ENCODE measurements around the gene HMGCS2. TPM values are rescaled to one million over a fixed set of nuclear protein-coding genes. Genes with fewer than 3 reads are reported as not detected.
"Not testable (repeated sequence)": the region's sequence is repeated elsewhere in the genome, so short reads cannot be mapped to it uniquely, and the experiment has no call there.

The HMGCS2 gene
- total RNA-seq, 1 experiment from 2014 or later = not detected

- DNase-seq (ENCODE audit: low read depth) = no peak
These were observed 21.9 kb upstream of the HMGCS2 start for GRCh38 chr1:119790451-119791198.

DNA sequence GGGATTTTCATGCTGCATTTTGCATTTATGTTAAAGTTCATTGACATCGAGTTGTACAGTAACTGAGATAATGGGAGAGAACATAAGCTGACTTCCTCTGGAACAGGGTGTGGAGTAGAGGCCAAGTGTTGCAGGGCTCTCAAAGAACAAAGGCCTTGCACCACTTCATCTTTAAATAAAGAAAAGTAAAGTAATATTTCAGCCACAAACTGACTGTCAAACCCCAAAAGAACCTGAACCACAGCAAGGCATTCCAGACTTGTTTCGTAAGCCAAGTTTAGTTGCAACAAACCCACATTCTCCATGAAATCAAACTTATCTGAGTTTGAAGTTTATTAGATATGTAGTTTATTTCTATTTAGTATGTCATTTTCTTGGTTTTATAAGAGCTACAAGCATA lies 19.1 kb upstream of the HMGCS2 start:
- DNase-seq (ENCODE audit: low read depth) = no peak

GRCh38 chr1:119786473-119787050 lies 17.9 kb upstream of the HMGCS2 start:
- DNase-seq (ENCODE audit: low read depth) = not testable (repeated sequence)

DNA sequence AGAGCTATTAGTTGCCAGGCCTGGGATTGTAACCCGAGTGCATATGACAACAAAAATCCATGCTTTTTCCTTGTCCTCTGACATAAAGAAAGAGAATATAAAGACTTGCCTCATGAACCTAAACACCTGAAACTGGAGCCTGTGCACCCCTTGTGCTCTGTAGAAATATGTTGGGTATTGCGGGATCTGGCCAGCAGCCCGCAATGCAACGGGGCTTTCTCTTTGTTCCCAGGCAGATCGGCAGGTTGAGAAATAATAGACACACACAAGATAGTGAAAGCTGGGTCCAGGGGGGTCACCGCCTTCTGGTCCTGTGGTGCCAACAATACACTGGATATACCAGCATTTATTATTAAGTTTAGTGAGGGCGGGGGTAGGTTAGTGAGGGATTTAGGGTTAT lies 17.3 kb upstream of the HMGCS2 start:
- DNase-seq (ENCODE audit: low read depth) = not testable (repeated sequence)

DNA sequence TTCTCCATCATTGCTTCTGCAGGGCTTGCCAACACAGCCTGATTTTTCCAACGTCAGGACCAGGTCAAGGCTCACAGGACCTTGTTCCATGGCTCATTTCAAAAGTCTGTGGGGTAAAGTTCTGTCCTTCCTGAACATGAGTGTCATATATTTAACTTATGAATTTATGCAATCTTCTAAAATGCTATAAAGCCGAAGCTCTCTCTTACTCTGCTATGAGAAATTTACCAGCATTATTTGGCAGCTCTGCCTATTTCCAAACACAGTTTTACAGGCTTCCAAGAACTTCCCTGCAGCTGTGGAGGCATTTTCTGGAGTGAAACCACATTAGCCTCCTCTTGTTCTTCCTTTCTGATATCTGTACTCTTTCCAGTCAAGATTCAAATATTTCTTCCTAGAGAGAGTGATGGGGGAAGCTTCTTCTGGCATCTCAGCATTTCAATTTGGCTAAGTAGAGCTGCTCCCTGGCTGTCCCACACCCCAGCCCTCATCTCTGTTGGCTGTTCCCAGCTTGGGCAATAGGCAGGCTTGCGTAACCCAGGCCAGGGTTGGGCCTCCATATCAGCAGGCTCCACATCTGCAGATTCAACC lies 15.6 kb upstream of the HMGCS2 start:
- no peak for DNase-seq (ENCODE audit: low read depth)

DNA sequence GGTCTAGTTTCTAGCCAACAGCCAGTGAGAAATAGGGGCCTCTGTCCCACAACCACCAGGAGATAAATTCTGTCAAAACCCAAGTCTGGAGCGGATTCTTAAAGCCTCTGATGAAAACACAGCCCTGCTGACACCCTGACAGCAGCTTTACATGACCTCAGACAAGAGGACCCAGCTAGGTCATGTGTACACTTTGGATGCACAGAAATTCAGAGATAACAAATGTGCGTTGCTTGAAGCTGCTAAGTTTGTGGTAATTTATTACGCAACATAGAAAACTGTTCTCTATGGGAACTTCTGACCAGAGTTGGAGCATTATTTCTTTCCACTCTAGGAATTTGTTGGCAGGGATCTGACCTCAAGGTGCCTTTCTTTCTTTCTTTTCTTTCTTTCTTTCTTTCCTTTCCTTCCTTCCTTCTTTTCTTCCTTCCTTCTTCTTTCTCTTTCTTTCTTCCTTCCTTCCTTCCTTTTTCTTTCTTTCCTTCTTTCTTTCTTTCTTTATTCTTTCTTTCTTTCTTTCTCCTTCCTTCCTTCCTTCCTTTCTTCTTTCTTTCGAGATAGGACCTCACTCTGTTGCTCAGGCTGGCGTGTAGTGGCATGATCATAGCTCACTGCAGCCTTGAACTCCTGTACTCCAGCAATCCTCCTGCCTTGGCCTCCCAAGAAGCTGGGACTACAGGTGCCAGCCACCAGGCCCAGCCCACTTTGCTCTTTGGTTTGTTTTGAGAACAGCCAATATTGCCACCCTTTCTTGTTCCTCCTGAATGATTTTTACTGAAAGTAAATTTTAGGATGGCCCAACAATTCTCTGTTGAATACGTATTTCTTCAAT lies 14.9 kb upstream of the HMGCS2 start:
- no peak for DNase-seq (ENCODE audit: low read depth)

DNA sequence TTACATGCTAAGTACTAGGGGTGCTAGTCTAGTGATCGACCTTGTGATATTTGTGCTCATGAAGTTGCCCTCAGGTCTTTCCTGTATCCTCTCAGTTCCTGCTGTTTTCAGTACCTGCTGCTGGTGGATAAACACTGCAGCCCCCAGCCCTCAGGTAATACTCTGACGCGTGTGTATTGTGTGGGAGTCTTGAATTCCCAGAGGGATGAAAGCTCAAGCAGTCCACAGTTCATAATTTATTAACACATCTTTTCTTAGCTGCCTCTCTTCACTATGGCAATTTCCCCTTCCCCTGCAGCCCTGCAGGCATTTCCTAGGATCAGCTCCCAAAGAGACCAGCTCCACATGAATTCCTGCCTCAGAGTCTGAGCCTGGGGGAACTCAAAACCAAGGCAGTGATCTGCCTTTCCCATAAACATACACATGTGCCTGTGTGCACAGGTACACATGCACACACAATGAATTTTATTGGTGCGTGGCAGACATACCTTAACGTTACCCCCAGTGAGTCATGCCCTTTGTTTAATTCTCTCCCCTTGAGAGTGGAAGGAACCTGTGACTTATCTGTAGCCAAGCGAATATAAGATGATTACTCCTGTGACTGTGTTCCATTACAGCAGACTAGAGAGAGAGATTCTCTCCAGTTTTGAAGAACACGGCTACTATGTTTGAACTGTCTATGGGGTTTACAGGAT lies 14.1 kb upstream of the HMGCS2 start:
- no peak for DNase-seq (ENCODE audit: low read depth)

GRCh38 chr1:119781434-119782210 lies 12.9 kb upstream of the HMGCS2 start:
- no peak for DNase-seq (ENCODE audit: low read depth)

- no peak for DNase-seq (ENCODE audit: low read depth)
These were observed 11.2 kb upstream of the HMGCS2 start for GRCh38 chr1:119779869-119780356.

- no peak for DNase-seq (ENCODE audit: low read depth)
These were observed 10.3 kb upstream of the HMGCS2 start for GRCh38 chr1:119778886-119779560.

DNA sequence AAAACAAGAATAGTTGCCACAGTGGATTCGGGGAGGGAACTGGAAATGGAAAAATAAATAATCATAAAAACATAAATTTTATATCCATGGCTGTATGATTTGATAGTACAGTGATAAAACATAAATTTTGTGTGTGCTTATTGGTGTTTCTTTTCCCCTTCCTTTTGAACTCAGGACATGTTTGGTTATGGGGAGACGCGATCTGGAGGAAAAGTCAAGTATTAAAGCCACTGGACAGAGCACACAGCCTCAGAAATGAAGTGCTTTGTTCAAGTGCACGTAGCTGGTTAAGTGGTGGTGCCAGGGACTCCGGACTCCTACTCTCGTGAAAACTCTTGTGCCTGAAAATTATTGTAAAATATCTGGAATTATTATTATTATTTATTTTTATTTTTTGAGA lies 9.7 kb upstream of the HMGCS2 start:
- DNase-seq (ENCODE audit: low read depth) = no peak

DNA sequence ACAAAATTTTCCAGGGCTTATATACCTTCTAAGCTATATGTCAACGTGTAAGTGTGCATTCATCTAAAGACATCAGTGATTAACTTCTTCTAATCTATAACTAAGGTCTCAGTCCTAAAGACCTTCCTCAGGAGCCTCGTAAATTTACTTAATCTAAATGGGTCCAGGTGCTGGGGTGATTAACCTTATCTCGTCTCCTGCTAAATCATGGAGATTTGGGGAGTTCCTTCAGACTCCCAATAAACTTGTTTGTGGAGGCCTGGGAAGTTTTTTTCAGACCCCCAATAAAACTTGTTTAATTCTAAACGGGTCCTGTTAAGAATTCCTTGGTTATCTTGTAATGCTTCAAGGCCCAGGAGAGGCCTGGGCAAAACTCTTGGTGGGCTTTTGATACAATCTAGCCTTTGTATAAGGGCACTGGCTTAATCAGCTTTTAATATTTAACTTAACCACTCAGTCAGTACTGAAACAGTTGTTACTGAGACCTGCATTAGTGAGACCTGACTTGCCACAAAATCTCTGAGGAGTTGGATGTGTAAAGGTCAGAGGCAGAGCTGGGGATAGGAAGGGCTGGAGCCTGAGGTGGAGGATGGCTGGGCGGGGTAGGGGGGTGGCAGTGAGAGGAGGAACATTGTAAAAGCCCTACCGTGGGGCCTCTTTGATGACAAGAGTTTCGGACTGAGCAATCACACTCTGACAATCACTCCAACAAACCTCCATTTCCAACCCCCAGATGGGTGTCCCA lies 6.2 kb upstream of the HMGCS2 start:
- DNase-seq (ENCODE audit: low read depth) = no peak

DNA sequence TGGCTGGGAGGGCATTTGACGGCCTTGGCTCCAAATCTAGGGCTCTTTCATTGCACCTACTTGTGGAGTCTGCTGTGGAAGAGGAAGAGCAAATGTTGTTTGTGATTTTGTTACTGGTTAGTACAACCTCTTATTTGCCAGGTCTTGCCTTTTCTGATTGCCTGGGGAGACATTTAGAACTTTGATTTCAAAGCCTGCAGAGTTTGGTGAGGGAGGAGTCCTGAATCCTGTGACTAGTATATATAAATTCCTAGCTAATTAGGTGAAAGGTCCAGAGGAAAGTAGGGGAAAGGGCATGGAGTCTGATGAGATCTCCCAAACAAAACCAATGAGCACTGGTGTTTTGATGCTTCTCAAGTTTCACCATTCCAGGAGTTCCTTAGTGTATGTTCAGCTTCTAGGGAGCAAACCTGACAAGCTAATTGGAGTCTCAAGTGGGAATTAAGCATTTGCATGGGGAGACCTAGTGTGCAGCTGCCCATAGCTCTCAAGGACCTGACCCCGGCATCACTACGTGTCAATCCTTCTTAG lies 5.1 kb upstream of the HMGCS2 start:
- peak; percentile 19 for DNase-seq (ENCODE audit: low read depth)

GRCh38 chr1:119772298-119772697 lies 3.6 kb upstream of the HMGCS2 start:
- no peak for DNase-seq (ENCODE audit: low read depth)

- no peak for DNase-seq (ENCODE audit: low read depth)
These were observed 3.1 kb upstream of the HMGCS2 start for GRCh38 chr1:119771770-119772169.

- DNase-seq (ENCODE audit: low read depth) = no peak
These were observed 2.3 kb upstream of the HMGCS2 start for GRCh38 chr1:119771016-119771415.

DNA sequence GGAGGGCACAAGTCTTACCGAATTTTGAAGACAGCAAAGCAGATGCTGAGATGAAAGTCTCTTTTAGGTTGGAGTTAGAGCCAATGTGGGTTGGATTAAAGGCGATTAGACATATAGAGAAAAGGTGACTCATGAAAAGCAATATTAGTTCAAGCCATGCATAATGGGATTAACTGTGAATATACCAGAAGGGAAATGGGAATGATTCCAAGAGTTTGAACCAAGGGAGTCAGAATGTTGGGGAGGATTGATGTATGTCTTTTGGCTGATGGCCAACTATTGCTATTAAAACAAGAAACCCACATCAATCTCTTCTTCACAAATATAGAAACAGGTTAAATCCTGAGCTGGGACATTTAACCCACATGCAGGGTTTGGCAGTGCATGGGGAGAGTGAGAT lies 1.2 kb downstream of the HMGCS2 start:
- DNase-seq (ENCODE audit: low read depth) = no peak

GRCh38 chr1:119766374-119766794 lies 2.3 kb downstream of the HMGCS2 start:
- DNase-seq (ENCODE audit: low read depth) = no peak

- no peak for DNase-seq (ENCODE audit: low read depth)
These were observed 4.5 kb downstream of the HMGCS2 start for GRCh38 chr1:119764220-119764619.

Measured in RPMI7951 (cell line).